HTERT RPE-1 (cell line): ENCODE measurements around the gene MAJIN.

Experiments
- in situ Hi-C: fragments of 300-500 bp; cut with MboI; formaldehyde crosslinking; loops from 4 replicates; pipeline ENCODE4 v1.14.3; 2020; ENCODE audit warnings: low sequenced_read_pairs

MAJIN gene

DNA sequence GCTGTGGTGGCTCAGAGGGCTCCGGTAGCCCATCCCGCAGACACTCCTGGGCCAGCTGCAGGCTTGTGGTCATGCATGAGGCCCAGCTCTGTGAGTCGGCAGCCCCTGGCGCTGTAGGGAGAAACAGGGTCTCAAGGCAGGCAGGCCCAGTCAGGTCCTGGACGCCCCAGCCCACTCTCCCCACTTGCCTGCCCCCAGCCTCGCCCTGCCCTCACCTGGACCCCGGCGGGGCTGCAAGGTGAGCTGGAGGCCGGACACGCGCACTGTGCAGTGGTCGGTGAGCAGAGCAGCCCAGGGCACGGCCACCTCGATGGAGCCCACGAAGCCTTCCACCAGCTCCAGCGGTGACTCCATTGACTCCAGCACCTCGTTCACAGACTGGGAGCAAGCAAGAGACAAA lies 57.8 kb downstream of the MAJIN start:
- in situ Hi-C loops: no loop called here

GRCh38 chr11:64913171-64913727 lies 58.7 kb downstream of the MAJIN start:
- in situ Hi-C loops: no loop called here

DNA sequence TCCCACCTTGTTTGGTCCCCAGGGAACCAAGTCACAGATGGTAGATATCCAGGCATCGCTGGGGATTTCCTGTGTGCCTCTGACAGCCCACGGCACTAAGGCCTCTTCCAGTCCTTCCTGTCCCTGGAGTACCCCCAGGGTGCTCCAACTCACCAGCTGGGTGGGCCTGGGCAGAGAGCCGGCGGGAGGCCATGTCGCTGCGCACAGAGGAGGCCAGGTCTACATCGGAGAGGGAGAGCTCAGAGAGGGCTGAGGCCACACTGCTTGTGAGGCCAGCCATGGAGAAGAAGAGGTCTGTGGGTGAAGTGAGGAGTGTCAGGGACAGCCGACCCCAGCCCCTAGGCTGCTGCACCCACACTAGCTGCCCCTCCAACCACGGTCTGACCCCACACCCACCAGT lies 60.2 kb downstream of the MAJIN start:
- in situ Hi-C loops: no loop called here

DNA sequence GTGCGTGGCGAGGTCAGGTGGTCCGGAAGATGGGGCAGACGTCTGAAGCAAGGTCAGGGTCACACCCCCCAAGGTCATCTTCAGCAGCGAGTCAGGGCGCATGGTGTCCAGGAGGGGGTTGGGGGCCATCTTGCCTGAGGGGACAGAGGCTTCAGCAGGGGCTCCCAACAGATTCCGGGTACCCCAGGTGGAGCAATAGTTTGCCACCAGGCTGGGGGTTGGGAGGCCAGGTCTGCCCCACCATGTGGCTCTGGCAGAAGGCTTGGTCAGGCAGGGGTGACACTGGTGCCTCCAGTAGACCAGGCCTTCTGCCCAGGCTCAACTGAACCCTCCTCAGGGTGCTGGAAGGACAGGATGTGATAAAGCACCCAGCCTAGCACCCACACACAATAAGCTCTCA lies 60.8 kb downstream of the MAJIN start:
- in situ Hi-C loops: no loop called here

GRCh38 chr11:64910451-64911093 lies 61.3 kb downstream of the MAJIN start:
- in situ Hi-C loops: no loop called here

DNA sequence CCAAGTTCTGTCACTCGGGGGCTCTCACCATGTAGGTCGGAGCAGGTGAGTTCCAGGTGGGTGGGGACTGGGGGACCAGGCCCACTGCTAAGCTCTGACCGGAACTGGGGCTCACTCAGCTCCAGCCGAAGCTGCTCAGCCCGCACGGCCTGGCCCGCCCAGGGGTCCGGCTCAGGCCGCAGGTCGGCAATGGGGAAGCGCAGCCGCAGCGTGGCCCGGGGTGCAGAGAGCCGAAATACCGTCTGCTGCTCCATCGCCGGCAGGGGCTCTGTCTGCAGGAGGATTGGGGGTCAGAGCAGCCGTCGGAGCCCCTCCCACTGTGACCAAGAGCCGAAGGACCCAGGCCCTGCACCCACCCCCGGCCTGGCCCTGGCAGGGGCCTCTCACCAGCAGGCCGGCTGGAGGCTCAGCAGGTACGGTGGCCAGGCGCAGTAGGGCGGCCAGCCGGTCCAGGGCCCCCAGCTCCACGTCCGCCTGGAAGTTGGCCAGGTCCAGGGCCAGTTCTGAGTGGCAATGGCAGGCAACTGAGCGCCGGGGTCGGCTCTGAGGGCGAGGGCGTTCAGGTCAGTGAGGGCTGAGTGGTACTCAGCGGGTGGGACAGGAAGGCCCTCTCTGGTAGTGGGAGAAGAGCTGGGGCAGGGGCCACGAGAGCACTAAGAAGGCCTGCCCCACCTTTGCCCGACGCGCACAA lies 62.1 kb downstream of the MAJIN start:
- in situ Hi-C loops: no loop called here

- in situ Hi-C loops: no loop called here
These were observed 63.1 kb downstream of the MAJIN start for GRCh38 chr11:64908766-64909165.

- in situ Hi-C loops: no loop called here
These were observed 65.6 kb downstream of the MAJIN start for GRCh38 chr11:64906314-64906635.

- in situ Hi-C loops: no loop called here
These were observed 66.2 kb downstream of the MAJIN start for GRCh38 chr11:64905516-64906313.

GRCh38 chr11:64903291-64903833 lies 68.5 kb downstream of the MAJIN start:
- in situ Hi-C loops: no loop called here

GRCh38 chr11:64902102-64902900 lies 69.6 kb downstream of the MAJIN start:
- in situ Hi-C loops: no loop called here

DNA sequence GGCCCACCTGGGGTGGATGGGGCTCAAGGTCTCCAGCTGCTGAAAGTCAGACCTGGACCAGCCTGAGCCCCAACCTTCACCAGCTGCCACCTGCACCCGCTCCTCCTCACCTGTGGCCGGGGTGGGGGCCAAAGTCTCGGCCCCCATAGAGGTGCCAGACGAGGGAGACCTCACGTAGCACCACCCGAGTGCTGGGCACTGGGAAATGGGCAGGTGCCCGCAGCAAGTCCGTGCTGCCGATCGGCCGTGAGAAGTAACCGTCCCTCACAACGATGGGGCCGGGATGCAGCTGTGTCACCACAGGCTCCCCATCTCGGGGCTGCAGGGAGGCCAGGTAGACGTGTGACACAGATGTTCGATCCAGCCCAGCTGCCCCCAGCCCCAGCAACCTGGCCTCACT lies 71.1 kb downstream of the MAJIN start:
- in situ Hi-C loops: no loop called here

DNA sequence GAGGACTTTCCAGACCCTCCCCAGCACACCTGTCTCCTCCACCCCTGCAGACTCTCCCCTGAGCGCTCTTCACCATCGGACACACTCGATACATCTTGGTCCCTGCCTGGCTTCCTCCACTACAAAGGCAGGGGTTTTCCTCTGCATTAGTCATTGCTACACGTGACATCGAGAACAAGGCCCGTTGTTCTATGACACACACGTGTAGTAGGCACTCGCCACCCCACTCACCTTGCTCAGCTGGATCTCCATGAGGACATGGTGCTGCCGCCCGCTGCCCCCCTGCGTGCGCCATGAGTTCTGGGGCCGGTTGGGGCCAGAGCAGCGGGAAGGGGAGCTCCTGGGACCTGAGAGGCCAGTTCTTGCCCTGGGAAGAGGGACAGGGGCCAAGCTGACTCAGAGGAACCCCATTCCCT lies 71.6 kb downstream of the MAJIN start:
- in situ Hi-C loops: no loop called here

- in situ Hi-C loops: no loop called here
These were observed 73.4 kb downstream of the MAJIN start for GRCh38 chr11:64898541-64898940.

DNA sequence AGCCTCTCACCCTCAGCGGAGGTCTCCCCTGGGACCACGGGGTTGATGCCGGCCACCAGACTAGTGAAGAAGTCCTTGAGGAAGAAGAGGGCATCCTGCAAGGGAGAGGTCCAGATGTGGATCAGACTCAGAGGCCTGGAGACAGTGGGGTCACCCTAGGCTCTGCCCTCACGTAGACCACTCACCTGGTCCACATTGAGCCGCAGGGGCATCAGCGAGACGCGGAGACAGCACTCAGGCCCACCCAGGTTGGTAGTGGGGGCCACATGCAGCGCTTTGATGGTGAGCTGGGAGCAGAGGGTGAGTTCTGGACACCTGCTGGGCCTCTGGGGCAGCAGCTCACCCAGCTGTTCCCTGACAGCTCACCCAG lies 73.8 kb downstream of the MAJIN start:
- in situ Hi-C loops: no loop called here

DNA sequence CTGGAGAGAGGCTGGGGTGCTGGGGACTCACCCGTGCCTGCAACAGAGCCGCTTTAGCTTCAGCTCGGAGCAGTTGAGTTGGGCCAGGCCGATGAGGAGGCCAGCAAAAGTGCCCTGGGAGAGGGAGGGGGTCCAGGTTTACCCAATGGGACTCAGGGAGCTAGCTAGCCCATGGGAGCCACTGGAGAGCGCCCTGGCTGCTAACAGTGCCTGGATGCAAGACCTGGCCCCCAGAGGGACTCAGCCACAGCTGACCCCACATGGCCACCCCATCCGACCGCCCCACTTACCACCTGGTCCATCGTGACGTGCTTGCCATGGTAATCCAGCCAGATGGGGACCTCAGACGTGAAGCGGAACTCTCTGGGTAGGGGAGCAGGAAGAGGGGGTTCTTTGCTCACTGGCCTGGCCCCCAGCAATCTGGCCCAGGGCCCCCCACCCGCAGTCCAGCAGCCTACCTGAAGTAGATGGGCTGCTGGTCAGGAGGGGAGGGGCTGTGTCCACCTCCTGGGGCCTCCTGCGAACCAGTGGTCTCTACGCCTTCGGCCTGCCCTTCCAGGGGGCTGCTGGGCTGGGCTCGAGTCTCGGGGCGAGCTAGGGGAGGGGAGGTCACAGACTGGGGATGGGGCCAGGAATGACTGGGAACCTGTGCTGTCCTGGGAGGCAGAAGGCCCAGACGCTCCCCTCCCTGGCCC lies 74.4 kb downstream of the MAJIN start:
- in situ Hi-C loops: no loop called here

GRCh38 chr11:64896448-64897022 lies 75.4 kb downstream of the MAJIN start:
- in situ Hi-C loops: no loop called here

DNA sequence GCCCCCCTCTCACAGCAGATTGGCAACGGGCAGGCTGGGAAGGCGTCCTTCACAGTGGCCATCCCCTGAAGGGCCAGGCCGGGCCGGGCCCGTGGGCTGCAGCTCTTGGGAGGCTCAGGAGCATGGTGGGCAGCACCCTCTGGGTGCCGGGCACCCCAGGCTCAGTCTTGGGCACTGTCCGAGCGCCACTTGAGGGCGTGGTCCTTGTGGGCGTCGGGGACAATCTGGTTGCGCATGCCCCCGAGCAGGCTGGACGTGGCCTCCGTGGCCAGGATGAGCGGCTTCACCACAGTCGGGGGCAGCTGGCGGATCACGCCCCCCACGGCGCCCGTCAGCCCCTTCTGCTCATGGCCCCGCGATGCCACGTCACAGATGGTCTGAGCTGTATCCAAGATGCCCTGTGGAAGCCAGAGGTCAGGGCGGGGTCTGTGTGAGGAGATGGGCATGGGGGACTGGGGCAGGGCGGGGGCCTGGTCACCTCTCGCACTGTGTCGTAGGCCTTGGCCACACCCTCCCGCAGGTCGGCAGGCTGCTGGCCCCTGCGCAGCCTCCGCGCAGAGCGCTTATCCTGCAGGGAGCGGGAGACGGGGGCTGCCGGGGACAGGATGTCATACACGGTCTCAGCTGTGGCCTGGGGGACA lies 77.0 kb downstream of the MAJIN start:
- in situ Hi-C loops: no loop called here

GRCh38 chr11:64894070-64894811 lies 77.7 kb downstream of the MAJIN start:
- in situ Hi-C loops: no loop called here
